HCT116 (cell line): ENCODE measurements around the gene RPGRIP1. TPM values are rescaled to one million over a fixed set of nuclear protein-coding genes. Genes with fewer than 3 reads are reported as not detected.
"Not testable (repeated sequence)": the region's sequence is repeated elsewhere in the genome, so short reads cannot be mapped to it uniquely, and the experiment has no call there.

Experiments used
- ATAC-seq: fragments of 200-7000 bp; cut with Tn5 transposase; 2 replicates; pipeline ENCODE4 v1.9.1; 2020; ENCODE audit warnings: mild to moderate bottlenecking, moderate library complexity
- BruUV-seq: library from RNA; stranded (reverse); fragments of 400-500 nt; replicated peaks from 2 replicates; lab custom pipeline; 2021; lab: Mats Ljungman, UMichigan
- CTCF ChIA-PET: fragments of 300-600 bp; sonication (Branson Sonifier 250); formaldehyde crosslinking; loops from one replicate; lab custom pipeline; 2021; ENCODE audit warnings: antibody characterized with exemption; lab: Charles Lee
- POLR2A ChIA-PET: fragments of 300-600, 350-600 bp; sonication (Branson Sonifier 250); formaldehyde crosslinking; loops from one replicate; lab custom pipeline; 2021; ENCODE audit warnings: antibody characterized with exemption; lab: Charles Lee
- RAD21 ChIA-PET, 2 experiments: fragments of 300-600 bp; sonication (Branson Sonifier 250); formaldehyde crosslinking; loops; one replicate each; lab custom pipeline; 2023; ENCODE audit warnings: low total read pairs in 2 of 2; ENCODE audit not compliant: uncharacterized antibody in 2 of 2, unreplicated experiment in 2 of 2, low non-redundant PET in 1 of 2; lab: Charles Lee
- DNase-seq: peaks from one replicate; pipeline ENCODE4 v3.0.0-alpha.2; 2010; ENCODE audit warnings: low read depth, low spot score
- H2AFZ ChIP-seq: fragments of 200-600 bp; shearing (Covaris generic), sonication (generic); 2 replicates; pipeline ENCODE4 v1.6.1; 2017; ENCODE audit warnings: low read depth, mixed run types, mixed read lengths, antibody characterized with exemption, low read length; ENCODE audit not compliant: poor library complexity, severe bottlenecking
- H3K27ac ChIP-seq: 2 replicates; pipeline ENCODE4 v1.5.1; 2012; ENCODE audit warnings: low read depth, low read length
- H3K27me3 ChIP-seq: fragments of 200-600 bp; sonication (generic); 2 replicates; pipeline ENCODE4 v1.6.1; 2016; ENCODE audit warnings: mixed run types, low read length, mixed read lengths; ENCODE audit not compliant: insufficient read depth
- H3K36me3 ChIP-seq, 2 experiments: fragments of 200-500 bp in 1 of 2; fragments of 200-600 bp in 1 of 2; sonication (Bioruptor generic) in 1 of 2; sonication (generic) in 1 of 2; 2 replicates each; pipeline versions ENCODE4 v1.5.1 to v1.6.1; 2014 to 2016; ENCODE audit warnings: low read length in 2 of 2, inconsistent platforms in 1 of 2, mixed read lengths in 1 of 2, mixed run types in 1 of 2; ENCODE audit not compliant: insufficient read depth in 2 of 2, control insufficient read depth in 1 of 2
- H3K4me1 ChIP-seq, 2 experiments: fragments of 200-600 bp in 1 of 2; sonication (generic) in 1 of 2; 2 replicates each; pipeline versions ENCODE4 v1.5.1 to v1.6.1; 2012 to 2017; ENCODE audit warnings: low read length in 2 of 2, inconsistent platforms in 1 of 2, mild to moderate bottlenecking in 1 of 2, mixed read lengths in 1 of 2, mixed run types in 1 of 2, moderate library complexity in 1 of 2; ENCODE audit not compliant: insufficient read depth in 2 of 2, control insufficient read depth in 1 of 2
- H3K4me2 ChIP-seq: fragments of 200-600 bp; sonication (generic); 2 replicates; pipeline ENCODE4 v1.6.1; 2017; ENCODE audit warnings: mixed run types, low read length, mixed read lengths
- H3K4me3 ChIP-seq, 2 experiments: fragments of 200-600 bp in 1 of 2; sonication (generic) in 1 of 2; replicated peaks in 1 of 2; 2 replicates each; pipeline ENCODE4 v1.5.1; 2011 to 2016; ENCODE audit warnings: low read length in 2 of 2, control low read depth in 1 of 2, low read depth in 1 of 2, mild to moderate bottlenecking in 1 of 2, mixed read lengths in 1 of 2, mixed run types in 1 of 2
- H3K79me2 ChIP-seq: fragments of 200-600 bp; sonication (generic); 2 replicates; pipeline ENCODE4 v1.6.1; 2017; ENCODE audit warnings: mild to moderate bottlenecking, mixed run types, low read length, moderate library complexity, mixed read lengths; ENCODE audit not compliant: insufficient read depth
- H3K9ac ChIP-seq: fragments of 200-600 bp; sonication (generic); 2 replicates; pipeline ENCODE4 v1.6.1; 2016; ENCODE audit warnings: low read length, mixed read lengths
- H3K9me2 ChIP-seq: fragments of 200-600 bp; sonication (generic), shearing (Covaris generic); 2 replicates; pipeline ENCODE4 v1.6.1; 2017; ENCODE audit warnings: mixed run types, mild to moderate bottlenecking, moderate library complexity; ENCODE audit not compliant: insufficient read depth
- H3K9me3 ChIP-seq, 2 experiments: fragments of 200-500 bp in 1 of 2; fragments of 200-600 bp in 1 of 2; sonication (Bioruptor generic) in 1 of 2; sonication (generic) in 1 of 2; 2 replicates each; pipeline ENCODE4 v1.6.1; 2014 to 2017; ENCODE audit warnings: low read length in 2 of 2, mixed read lengths in 2 of 2, inconsistent platforms in 1 of 2, low read depth in 1 of 2, mild to moderate bottlenecking in 1 of 2, mixed run types in 1 of 2, moderate library complexity in 1 of 2; ENCODE audit not compliant: control insufficient read depth in 1 of 2, insufficient read depth in 1 of 2
- H4K20me1 ChIP-seq: fragments of 200-600 bp; sonication (generic), shearing (Covaris generic); 2 replicates; pipeline ENCODE4 v1.6.1; 2017; ENCODE audit warnings: mixed run types, mild to moderate bottlenecking, moderate library complexity; ENCODE audit not compliant: insufficient read depth
- CBX3 ChIP-seq: IDR thresholded peaks from 2 replicates; pipeline ENCODE4 v1.6.1; 2012; ENCODE audit warnings: low read depth
- EGR1 ChIP-seq: IDR thresholded peaks from 2 replicates; pipeline ENCODE4 v1.6.1; 2012; ENCODE audit warnings: low read depth
- EZH2phosphoT487 ChIP-seq: fragments of 200-600 bp; IDR thresholded peaks from 2 replicates; pipeline ENCODE4 v1.6.1; 2018; ENCODE audit warnings: antibody characterized with exemption, borderline replicate concordance
- FOSL1 ChIP-seq: IDR thresholded peaks from 2 replicates; pipeline ENCODE4 v1.6.1; 2012; ENCODE audit warnings: low read depth
- POLR2A ChIP-seq: IDR thresholded peaks from 2 replicates; pipeline ENCODE4 v1.7.0; 2011; ENCODE audit warnings: borderline replicate concordance; ENCODE audit not compliant: insufficient read depth, insufficient read length; ENCODE audit errors: extremely low read depth
- RAD21 ChIP-seq: IDR thresholded peaks from 2 replicates; pipeline ENCODE4 v1.6.1; 2012; ENCODE audit warnings: low read depth, mild to moderate bottlenecking
- SIN3A ChIP-seq: IDR thresholded peaks from 2 replicates; pipeline ENCODE4 v1.6.1; 2012; ENCODE audit warnings: low read depth
- SP1 ChIP-seq: IDR thresholded peaks from 2 replicates; pipeline ENCODE4 v1.6.1; 2012; ENCODE audit warnings: low read depth
- SRF ChIP-seq: IDR thresholded peaks from 2 replicates; pipeline ENCODE4 v1.6.1; 2012; ENCODE audit warnings: low read depth
- intact Hi-C: fragments of 100-400 bp; cut with micrococcal nuclease; formaldehyde crosslinking; loops from 2 replicates; pipeline ENCODE4 v1.10.0; 2022
- total RNA-seq: library from RNA; stranded (reverse); gene quantifications from one replicate; pipeline ENCODE4 v1.2.1, GENCODE V29; 2021; ENCODE audit not compliant: unreplicated experiment
- TF ChIP-seq, protein P1 (sequence below): IDR thresholded peaks from 2 replicates; pipeline ENCODE4 v1.6.1; 2011; ENCODE audit warnings: mild to moderate bottlenecking, low read length, moderate library complexity; ENCODE audit not compliant: insufficient replicate concordance; ENCODE audit errors: extremely low read depth
- TF ChIP-seq, protein P2 (sequence below), 3 experiments: fragments of 200-600 bp in 1 of 3; sonication (generic) in 1 of 3; IDR thresholded peaks in 2 of 3; conservative IDR thresholded peaks in 1 of 3; 2 replicates each; pipeline ENCODE4 v1.5.1; 2012 to 2017; ENCODE audit warnings: low read depth in 2 of 3, low read length in 2 of 3, antibody characterized with exemption in 1 of 3, borderline replicate concordance in 1 of 3, control low read depth in 1 of 3, mild to moderate bottlenecking in 1 of 3, mixed read lengths in 1 of 3, mixed run types in 1 of 3, moderate library complexity in 1 of 3; ENCODE audit not compliant: insufficient read depth in 1 of 3
- TF ChIP-seq, protein P3 (sequence below): IDR thresholded peaks from 2 replicates; pipeline ENCODE4 v1.6.1; 2012; ENCODE audit warnings: low read depth
- TF ChIP-seq, protein P4 (sequence below): IDR thresholded peaks from 2 replicates; pipeline ENCODE4 v1.6.1; 2012

Gene RPGRIP1
- total RNA-seq, 1 experiment from 2014 or later, result not detected

DNA sequence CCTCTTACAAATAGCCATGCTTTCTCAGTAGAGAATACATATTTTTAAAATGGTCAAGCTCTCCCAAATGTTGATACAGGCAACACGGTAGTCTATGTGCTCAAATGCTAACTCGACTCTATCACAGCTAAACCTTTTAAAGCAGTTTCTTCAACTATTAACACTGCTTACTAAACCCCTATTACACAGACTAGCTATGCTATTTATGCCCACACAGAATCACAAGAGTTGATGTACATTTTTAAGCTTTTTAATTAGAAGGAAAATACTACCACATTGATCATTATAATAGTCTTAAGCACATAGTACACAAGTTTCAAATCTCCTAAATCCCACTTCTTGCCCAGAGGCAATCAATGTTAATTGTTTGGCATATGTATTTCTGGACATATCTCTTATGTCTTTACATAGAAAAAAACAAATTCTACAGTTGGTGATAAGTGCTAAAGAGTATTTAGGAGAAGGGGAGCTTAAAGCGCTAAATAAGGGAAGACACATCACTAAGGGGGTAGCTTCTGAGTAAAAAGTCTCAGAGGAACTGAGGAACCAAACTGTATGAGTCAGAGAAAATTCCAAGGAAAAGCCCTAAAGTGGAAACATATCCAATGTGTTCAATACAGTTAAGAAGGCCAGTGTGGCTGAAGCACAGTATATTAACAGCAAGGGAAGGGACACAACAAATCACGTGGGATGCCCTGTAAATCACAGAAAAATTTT, 24.3 kb upstream of the RPGRIP1 start:
- Histone ChIP-seq H3K36me3 (peaks cover 66 to 72% of the 10 kb centered on the region in 2 experiments), H3K9me3 (no peaks in the 10 kb centered on the region), H3K4me1 (0 out of 4 replicates have a peak, but pooled peaks cover 0 to 3% of the 10 kb centered on the region in 2 experiments)
- ChIA-PET POLR2A (interaction anchor here (2.4 kb wide), 1 partner anchor 10 kb away, joined by 8 read pairs; no protein-coding TSS in a partner anchor), RAD21 (no interaction called here)
- TF ChIP-seq, protein P1, sequence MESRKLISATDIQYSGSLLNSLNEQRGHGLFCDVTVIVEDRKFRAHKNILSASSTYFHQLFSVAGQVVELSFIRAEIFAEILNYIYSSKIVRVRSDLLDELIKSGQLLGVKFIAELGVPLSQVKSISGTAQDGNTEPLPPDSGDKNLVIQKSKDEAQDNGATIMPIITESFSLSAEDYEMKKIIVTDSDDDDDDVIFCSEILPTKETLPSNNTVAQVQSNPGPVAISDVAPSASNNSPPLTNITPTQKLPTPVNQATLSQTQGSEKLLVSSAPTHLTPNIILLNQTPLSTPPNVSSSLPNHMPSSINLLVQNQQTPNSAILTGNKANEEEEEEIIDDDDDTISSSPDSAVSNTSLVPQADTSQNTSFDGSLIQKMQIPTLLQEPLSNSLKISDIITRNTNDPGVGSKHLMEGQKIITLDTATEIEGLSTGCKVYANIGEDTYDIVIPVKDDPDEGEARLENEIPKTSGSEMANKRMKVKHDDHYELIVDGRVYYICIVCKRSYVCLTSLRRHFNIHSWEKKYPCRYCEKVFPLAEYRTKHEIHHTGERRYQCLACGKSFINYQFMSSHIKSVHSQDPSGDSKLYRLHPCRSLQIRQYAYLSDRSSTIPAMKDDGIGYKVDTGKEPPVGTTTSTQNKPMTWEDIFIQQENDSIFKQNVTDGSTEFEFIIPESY, result no peak
- TF ChIP-seq EZH2phosphoT487 (no peak), POLR2A (no peak), SRF (no peak), SIN3A (no peak), SP1 (no peak), CBX3 (no peak), FOSL1 (no peak), EGR1 (no peak), RAD21 (no peak)
- TF ChIP-seq, protein P2, sequence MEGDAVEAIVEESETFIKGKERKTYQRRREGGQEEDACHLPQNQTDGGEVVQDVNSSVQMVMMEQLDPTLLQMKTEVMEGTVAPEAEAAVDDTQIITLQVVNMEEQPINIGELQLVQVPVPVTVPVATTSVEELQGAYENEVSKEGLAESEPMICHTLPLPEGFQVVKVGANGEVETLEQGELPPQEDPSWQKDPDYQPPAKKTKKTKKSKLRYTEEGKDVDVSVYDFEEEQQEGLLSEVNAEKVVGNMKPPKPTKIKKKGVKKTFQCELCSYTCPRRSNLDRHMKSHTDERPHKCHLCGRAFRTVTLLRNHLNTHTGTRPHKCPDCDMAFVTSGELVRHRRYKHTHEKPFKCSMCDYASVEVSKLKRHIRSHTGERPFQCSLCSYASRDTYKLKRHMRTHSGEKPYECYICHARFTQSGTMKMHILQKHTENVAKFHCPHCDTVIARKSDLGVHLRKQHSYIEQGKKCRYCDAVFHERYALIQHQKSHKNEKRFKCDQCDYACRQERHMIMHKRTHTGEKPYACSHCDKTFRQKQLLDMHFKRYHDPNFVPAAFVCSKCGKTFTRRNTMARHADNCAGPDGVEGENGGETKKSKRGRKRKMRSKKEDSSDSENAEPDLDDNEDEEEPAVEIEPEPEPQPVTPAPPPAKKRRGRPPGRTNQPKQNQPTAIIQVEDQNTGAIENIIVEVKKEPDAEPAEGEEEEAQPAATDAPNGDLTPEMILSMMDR (IDR thresholded peaks at IDR 0.05 in 2 of 3, conservative IDR thresholded peaks at IDR 0.05 in 1 of 3; ENCODE audit: borderline replicate concordance in 1 of 3, insufficient read depth in 1 of 3, low read depth in 2 of 3, low read length in 2 of 3), result no peak
- TF ChIP-seq, protein P3, sequence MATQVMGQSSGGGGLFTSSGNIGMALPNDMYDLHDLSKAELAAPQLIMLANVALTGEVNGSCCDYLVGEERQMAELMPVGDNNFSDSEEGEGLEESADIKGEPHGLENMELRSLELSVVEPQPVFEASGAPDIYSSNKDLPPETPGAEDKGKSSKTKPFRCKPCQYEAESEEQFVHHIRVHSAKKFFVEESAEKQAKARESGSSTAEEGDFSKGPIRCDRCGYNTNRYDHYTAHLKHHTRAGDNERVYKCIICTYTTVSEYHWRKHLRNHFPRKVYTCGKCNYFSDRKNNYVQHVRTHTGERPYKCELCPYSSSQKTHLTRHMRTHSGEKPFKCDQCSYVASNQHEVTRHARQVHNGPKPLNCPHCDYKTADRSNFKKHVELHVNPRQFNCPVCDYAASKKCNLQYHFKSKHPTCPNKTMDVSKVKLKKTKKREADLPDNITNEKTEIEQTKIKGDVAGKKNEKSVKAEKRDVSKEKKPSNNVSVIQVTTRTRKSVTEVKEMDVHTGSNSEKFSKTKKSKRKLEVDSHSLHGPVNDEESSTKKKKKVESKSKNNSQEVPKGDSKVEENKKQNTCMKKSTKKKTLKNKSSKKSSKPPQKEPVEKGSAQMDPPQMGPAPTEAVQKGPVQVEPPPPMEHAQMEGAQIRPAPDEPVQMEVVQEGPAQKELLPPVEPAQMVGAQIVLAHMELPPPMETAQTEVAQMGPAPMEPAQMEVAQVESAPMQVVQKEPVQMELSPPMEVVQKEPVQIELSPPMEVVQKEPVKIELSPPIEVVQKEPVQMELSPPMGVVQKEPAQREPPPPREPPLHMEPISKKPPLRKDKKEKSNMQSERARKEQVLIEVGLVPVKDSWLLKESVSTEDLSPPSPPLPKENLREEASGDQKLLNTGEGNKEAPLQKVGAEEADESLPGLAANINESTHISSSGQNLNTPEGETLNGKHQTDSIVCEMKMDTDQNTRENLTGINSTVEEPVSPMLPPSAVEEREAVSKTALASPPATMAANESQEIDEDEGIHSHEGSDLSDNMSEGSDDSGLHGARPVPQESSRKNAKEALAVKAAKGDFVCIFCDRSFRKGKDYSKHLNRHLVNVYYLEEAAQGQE, result no peak
- TF ChIP-seq, protein P4, sequence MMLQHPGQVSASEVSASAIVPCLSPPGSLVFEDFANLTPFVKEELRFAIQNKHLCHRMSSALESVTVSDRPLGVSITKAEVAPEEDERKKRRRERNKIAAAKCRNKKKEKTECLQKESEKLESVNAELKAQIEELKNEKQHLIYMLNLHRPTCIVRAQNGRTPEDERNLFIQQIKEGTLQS, result no peak
- TF ChIP-seq, all 23 proteins: peak for 0
- Histone ChIP-seq H3K4me3 (no peak overlapping the region), H3K9ac (no peak overlapping the region), H4K20me1 (peaks cover 80% of the 10 kb centered on the region), H2AFZ (no peak overlapping the region), H3K27ac (no peak overlapping the region), H3K79me2 (peaks cover 100% of the 10 kb centered on the region), H3K27me3 (no peaks in the 10 kb centered on the region), H3K4me2 (no peak overlapping the region), H3K9me2 (no peaks in the 10 kb centered on the region)
- ATAC-seq (no peak), DNase-seq (no peak)
- CTCF ChIA-PET, result no interaction called here
- BruUV-seq, result no TSS peak
- intact Hi-C loops, result no loop called here

DNA sequence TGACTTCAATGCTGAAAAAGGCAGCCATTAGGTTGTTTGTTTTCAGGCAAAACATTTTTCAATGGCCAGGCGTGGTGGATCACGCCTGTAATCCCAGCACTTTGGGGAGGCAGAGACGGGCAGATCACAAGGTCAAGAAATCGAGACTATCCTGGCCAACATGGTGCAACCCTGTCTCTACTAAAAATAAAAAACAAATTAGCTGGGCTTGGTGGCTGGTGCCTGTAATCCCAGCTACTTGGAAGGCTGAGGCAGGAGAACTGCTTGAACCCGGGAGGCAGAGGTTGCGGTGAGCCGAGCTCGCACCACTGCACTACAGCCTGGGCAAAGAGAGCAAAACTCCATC, 23.8 kb upstream of the RPGRIP1 start:
- CTCF ChIA-PET, H3K4me2 ChIP-seq, H3K9ac ChIP-seq, intact Hi-C loops, H3K27ac ChIP-seq, DNase-seq, H2AFZ ChIP-seq, H3K9me2 ChIP-seq, H3K9me3 ChIP-seq, ATAC-seq, H3K27me3 ChIP-seq, H3K4me3 ChIP-seq, H3K4me1 ChIP-seq, BruUV-seq, RAD21 ChIA-PET: not testable (repeated sequence)
- POLR2A ChIA-PET, result interaction anchor here (2.4 kb wide), 1 partner anchor 9 kb away, joined by 8 read pairs; no protein-coding TSS in a partner anchor
- peaks cover 100% of the 10 kb centered on the region for H3K79me2 ChIP-seq
- H3K36me3 ChIP-seq, result peaks cover 67 to 72% of the 10 kb centered on the region in 2 experiments
- peaks cover 80% of the 10 kb centered on the region for H4K20me1 ChIP-seq
